Ovary (tissue), 9 donors: ENCODE data around the gene ARAP1. TPM values are rescaled to one million over a fixed set of nuclear protein-coding genes. Genes with fewer than 3 reads are reported as not detected.

ENCODE experiments used
- DNase-seq, 5 donors: peaks; one replicate each; pipeline ENCODE4 v3.0.0-alpha.2; 2019 to 2020
- H3K27ac ChIP-seq, 2 donors: fragments of 200-600 bp; one replicate each; pipeline versions ENCODE4 v1.5.1 to v1.8.0; 2019 to 2022
- H3K27me3 ChIP-seq: fragments of 200-600 bp; one replicate; pipeline ENCODE4 v1.8.0; 2022
- H3K36me3 ChIP-seq: fragments of 200-600 bp; sonication (generic); one replicate; pipeline ENCODE4 v1.5.1; 2019
- H3K4me1 ChIP-seq: one replicate; pipeline ENCODE4 v1.8.1; 2013; ENCODE audit warnings: mild to moderate bottlenecking, moderate library complexity; ENCODE audit not compliant: insufficient read depth
- H3K4me3 ChIP-seq: fragments of 200-600 bp; sonication (generic); one replicate; pipeline ENCODE4 v1.5.1; 2017
- H3K9me3 ChIP-seq, 2 donors: fragments of 200-600 bp in 1 of 2; sonication (generic) in 1 of 2; one replicate each; pipeline versions ENCODE4 v1.5.1 to v1.8.1; 2013 to 2019; ENCODE audit warnings: mild to moderate bottlenecking in 1 of 2, moderate library complexity in 1 of 2
- CTCF ChIP-seq, 3 donors: fragments of 450-650 bp in 2 of 3; fragments of 200-600 bp in 1 of 3; IDR thresholded peaks; one replicate each; pipeline versions ENCODE4 v1.5.1 to v1.8.0; 2016 to 2022; ENCODE audit warnings: antibody characterized with exemption in 3 of 3, mild to moderate bottlenecking in 1 of 3
- EP300 ChIP-seq: sonication (generic); formaldehyde crosslinking; IDR thresholded peaks from one replicate; pipeline ENCODE4 v1.6.1; 2017; ENCODE audit warnings: antibody characterized with exemption
- POLR2A ChIP-seq: fragments of 450-650 bp; IDR thresholded peaks from one replicate; pipeline ENCODE4 v1.6.1; 2017; ENCODE audit warnings: antibody characterized with exemption, mild to moderate bottlenecking, moderate library complexity
- WGBS, 3 donors: extraction: QIAGEN DNeasy Blood & Tissue Kit in 1 of 3; methylation state at CpG; one replicate each; pipeline versions ENCODE4 v1.1.5 to v1.1.7; 2013 to 2017; 5-methylcytosine and 5-hydroxymethylcytosine counted together
- intact Hi-C, 4 donors: fragments of 100-400 bp; cut with DNase I; formaldehyde crosslinking; loops; one replicate each; pipeline versions ENCODE4 v1.11.0 to v1.15.1; 2022 to 2023
- polyA plus RNA-seq, 2 donors: library from polyadenylated mRNA; stranded (reverse); fragments of 200-250 nt in 1 of 2; fragments of 350-450 nt in 1 of 2; fragmentation: Illumina TruSeq in 1 of 2; extraction: RNeasy Lipid Tissue Mini Kit (QIAGEN cat#74804) in 1 of 2; gene quantifications; one replicate each; pipeline ENCODE4 v1.2.3, GENCODE V29; 2013 to 2014
- total RNA-seq, 7 donors: library from RNA; depleted of rRNA in 2 of 7; stranded (reverse); fragments of >200 nt in 2 of 7; fragmentation: NEBNext Ultra II Directional in 3 of 7; extraction: Animal tissue kit (Norgen Biotek cat#: 25700) in 3 of 7; gene quantifications; one replicate each; pipeline versions ENCODE4 v1.1.0 to v1.2.4, GENCODE V29; 2016 to 2023
- donor health status: DM: no; HTN: no; CAD: no; lungs with moderate emphysema.
- donor health status: DM: no; HTN: no; CAD: no.
- donor health status: Bipolar disorder and iron deficiency.
- donor health status: DM: yes; HTN: yes; CAD: no.
- donor health status: DM: no; HTN: no; CAD: no.
- donor health status: DM: yes; HTN: yes; CAD: no.

Gene ARAP1
- total and polyA plus RNA-seq, 9 donors, result 39.0 to 162 (median 79.0) TPM

GRCh38 chr11:72774499-72774898 lies 22.3 kb upstream of the ARAP1 start:
- Histone ChIP-seq H3K9me3 (no peaks in the 10 kb centered on the region), H3K4me3 (no peak overlapping the region), H3K4me1 (peaks cover 3% of the 10 kb centered on the region), H3K27ac (no peak overlapping the region), H3K27me3 (no peaks in the 10 kb centered on the region), H3K36me3 (no peaks in the 10 kb centered on the region)
- intact Hi-C loops, result no loop called here
- WGBS, 3 donors, result 79 to 95% (median 89%) methylated on average over 5 to 6 of the region's 6 CpGs
- no peak for TF ChIP-seq POLR2A
- TF ChIP-seq EP300, result no peak
- no peak for TF ChIP-seq CTCF (IDR thresholded peaks at IDR 0.05)
- no peak for DNase-seq

- no peaks in the 10 kb centered on the region for H3K36me3 ChIP-seq
- no peak overlapping the region for H3K27ac ChIP-seq
- no peak for TF ChIP-seq CTCF (IDR thresholded peaks at IDR 0.05)
- TF ChIP-seq POLR2A, result no peak
- TF ChIP-seq EP300, result no peak
- peaks cover 3% of the 10 kb centered on the region for H3K4me1 ChIP-seq
- WGBS, 3 donors, result 55 to 66% (median 63%) methylated on average over 6 of the region's 6 CpGs
- no peak overlapping the region for H3K4me3 ChIP-seq
- no peaks in the 10 kb centered on the region for H3K27me3 ChIP-seq
- intact Hi-C loops, result no loop called here
- no peak for DNase-seq
- H3K9me3 ChIP-seq, result no peaks in the 10 kb centered on the region
Observed at GRCh38 chr11:72773696-72774095, 21.5 kb upstream of the ARAP1 start.

GRCh38 chr11:72773291-72773690 lies 21.1 kb upstream of the ARAP1 start:
- Histone ChIP-seq H3K4me1 (peaks cover 3% of the 10 kb centered on the region), H3K4me3 (no peak overlapping the region), H3K27me3 (no peaks in the 10 kb centered on the region), H3K9me3 (no peaks in the 10 kb centered on the region), H3K27ac (no peak overlapping the region), H3K36me3 (no peaks in the 10 kb centered on the region)
- 6 to 16% (median 16%) methylated on average over 5 of the region's 5 CpGs for WGBS, 3 donors
- intact Hi-C loops, result no loop called here
- TF ChIP-seq CTCF (IDR thresholded peaks at IDR 0.05) (no peak), EP300 (no peak), POLR2A (no peak)
- peak; percentile 62 to 74 (median 67) for DNase-seq

GRCh38 chr11:72772059-72772458 lies 19.9 kb upstream of the ARAP1 start:
- Histone ChIP-seq H3K27ac (no peak overlapping the region), H3K9me3 (no peaks in the 10 kb centered on the region), H3K4me3 (no peak overlapping the region), H3K36me3 (no peaks in the 10 kb centered on the region), H3K4me1 (peaks cover 3% of the 10 kb centered on the region), H3K27me3 (no peaks in the 10 kb centered on the region)
- WGBS, 3 donors, result 87 to 92% (median 91%) methylated on average over 12 of the region's 12 CpGs
- intact Hi-C loops, result no loop called here
- no peak for TF ChIP-seq CTCF (IDR thresholded peaks at IDR 0.05)
- TF ChIP-seq POLR2A, result no peak
- TF ChIP-seq EP300, result no peak
- no peak for DNase-seq

GRCh38 chr11:72771507-72771906 lies 19.3 kb upstream of the ARAP1 start:
- H3K36me3 ChIP-seq, result no peaks in the 10 kb centered on the region
- intact Hi-C loops, result no loop called here
- no peak for DNase-seq
- TF ChIP-seq CTCF (IDR thresholded peaks at IDR 0.05), result no peak
- TF ChIP-seq POLR2A, result no peak
- no peak for TF ChIP-seq EP300
- no peak overlapping the region for H3K4me3 ChIP-seq
- no peaks in the 10 kb centered on the region for H3K27me3 ChIP-seq
- H3K27ac ChIP-seq, result no peak overlapping the region
- 41 to 62% (median 50%) methylated on average over 4 of the region's 4 CpGs for WGBS, 3 donors
- H3K4me1 ChIP-seq, result peaks cover 3% of the 10 kb centered on the region
- H3K9me3 ChIP-seq, result no peaks in the 10 kb centered on the region
